H9 (cell line): Measurements from ENCODE around the gene B4GALNT1. TPM values are rescaled to one million over a fixed set of nuclear protein-coding genes. Genes with fewer than 3 reads are reported as not detected.
"Not testable (repeated sequence)": the region's sequence is repeated elsewhere in the genome, so short reads cannot be mapped to it uniquely, and the experiment has no call there.

Experiments
- DNase-seq: peaks from one replicate; pipeline ENCODE4 v3.0.0-alpha.2; 2017
- H2AFZ ChIP-seq: one replicate; pipeline ENCODE4 v1.6.1; 2013; ENCODE audit warnings: mild to moderate bottlenecking, low read length, control low read depth, moderate library complexity
- H2AK5ac ChIP-seq: 2 replicates; pipeline ENCODE4 v1.6.1; 2013; ENCODE audit warnings: low read length, control low read depth, mixed read lengths; ENCODE audit not compliant: insufficient read length
- H2BK120ac ChIP-seq: one replicate; pipeline ENCODE4 v1.6.1; 2013; ENCODE audit warnings: low read depth, mild to moderate bottlenecking, low read length, control low read depth, inconsistent platforms; ENCODE audit not compliant: poor library complexity, severe bottlenecking
- H2BK12ac ChIP-seq: 2 replicates; pipeline ENCODE4 v1.6.1; 2013; ENCODE audit warnings: low read length, control low read depth, mixed read lengths, low read depth; ENCODE audit not compliant: insufficient read length
- H2BK15ac ChIP-seq: 2 replicates; pipeline ENCODE4 v1.6.1; 2013; ENCODE audit warnings: low read depth, low read length, control low read depth
- H2BK20ac ChIP-seq: one replicate; pipeline ENCODE4 v1.6.1; 2013; ENCODE audit warnings: low read depth, mild to moderate bottlenecking, low read length, control low read depth, inconsistent platforms; ENCODE audit not compliant: poor library complexity, severe bottlenecking
- H2BK5ac ChIP-seq: 2 replicates; pipeline ENCODE4 v1.6.1; 2013; ENCODE audit warnings: low read length, control low read depth, mixed read lengths; ENCODE audit not compliant: insufficient read length
- H3K14ac ChIP-seq: 2 replicates; pipeline ENCODE4 v1.6.1; 2013; ENCODE audit warnings: low read length, control low read depth; ENCODE audit not compliant: insufficient read depth
- H3K18ac ChIP-seq: 2 replicates; pipeline ENCODE4 v1.6.1; 2013; ENCODE audit warnings: low read depth, mild to moderate bottlenecking, mixed read lengths, low read length, control low read depth; ENCODE audit not compliant: insufficient read length
- H3K23ac ChIP-seq: 2 replicates; pipeline ENCODE4 v1.6.1; 2013; ENCODE audit warnings: low read length, control low read depth, mixed read lengths, low read depth; ENCODE audit not compliant: insufficient read length
- H3K23me2 ChIP-seq: 2 replicates; pipeline ENCODE4 v1.6.1; 2013; ENCODE audit warnings: low read depth, mild to moderate bottlenecking, mixed read lengths, low read length, control low read depth; ENCODE audit not compliant: insufficient read length, poor library complexity, severe bottlenecking
- H3K27ac ChIP-seq: 2 replicates; pipeline ENCODE4 v1.5.1; 2013; ENCODE audit warnings: low read length, control low read depth, mixed read lengths, low read depth; ENCODE audit not compliant: insufficient read length
- H3K27me3 ChIP-seq: 2 replicates; pipeline ENCODE4 v1.6.1; 2013; ENCODE audit warnings: low read length, control low read depth, inconsistent platforms; ENCODE audit not compliant: insufficient read depth
- H3K4ac ChIP-seq: 2 replicates; pipeline ENCODE4 v1.6.1; 2013; ENCODE audit warnings: low read depth, mild to moderate bottlenecking, control low read depth, inconsistent platforms, low read length, moderate library complexity
- H3K4me1 ChIP-seq: 2 replicates; pipeline ENCODE4 v1.6.1; 2013; ENCODE audit warnings: low read length, control low read depth, inconsistent platforms; ENCODE audit not compliant: insufficient read depth
- H3K4me2 ChIP-seq: 2 replicates; pipeline ENCODE4 v1.6.1; 2013; ENCODE audit warnings: low read length, control low read depth, mixed read lengths; ENCODE audit not compliant: insufficient read length, insufficient read depth
- H3K56ac ChIP-seq: 2 replicates; pipeline ENCODE4 v1.6.1; 2013; ENCODE audit warnings: low read depth, mild to moderate bottlenecking, mixed read lengths, low read length, control low read depth; ENCODE audit not compliant: insufficient read length
- H3K79me1 ChIP-seq: 2 replicates; pipeline ENCODE4 v1.6.1; 2013; ENCODE audit warnings: low read depth, mild to moderate bottlenecking, moderate library complexity, low read length, control low read depth, inconsistent platforms; ENCODE audit not compliant: insufficient read depth, poor library complexity, severe bottlenecking
- H3K79me2 ChIP-seq: 2 replicates; pipeline ENCODE4 v1.6.1; 2013; ENCODE audit warnings: low read length, control low read depth, inconsistent platforms; ENCODE audit not compliant: insufficient read depth
- H3K9ac ChIP-seq: 2 replicates; pipeline ENCODE4 v1.6.1; 2013; ENCODE audit warnings: low read length, control low read depth, mixed read lengths; ENCODE audit not compliant: insufficient read length; ENCODE audit errors: extremely low read depth
- H3K9me3 ChIP-seq: one replicate; pipeline ENCODE4 v1.6.1; 2013; ENCODE audit warnings: low read depth, low read length, inconsistent platforms; ENCODE audit not compliant: control insufficient read depth
- H3T11ph ChIP-seq: one replicate; pipeline ENCODE4 v1.6.1; 2013; ENCODE audit warnings: mild to moderate bottlenecking, low read length, control low read depth, inconsistent platforms
- H4K20me1 ChIP-seq: one replicate; pipeline ENCODE4 v1.6.1; 2013; ENCODE audit not compliant: control insufficient read depth, insufficient read length, insufficient read depth
- H4K5ac ChIP-seq: 2 replicates; pipeline ENCODE4 v1.6.1; 2013; ENCODE audit warnings: low read depth, mild to moderate bottlenecking, mixed read lengths, low read length, control low read depth; ENCODE audit not compliant: insufficient read length
- H4K8ac ChIP-seq: replicated peaks from 2 replicates; pipeline ENCODE4 v1.6.1; 2013; ENCODE audit warnings: low read length, control low read depth, mixed read lengths, low read depth; ENCODE audit not compliant: insufficient read length
- H4K91ac ChIP-seq: 2 replicates; pipeline ENCODE4 v1.6.1; 2013; ENCODE audit warnings: low read depth, mild to moderate bottlenecking, moderate library complexity, mixed read lengths, low read length, control low read depth; ENCODE audit not compliant: insufficient read length
- H3K27ac Mint-ChIP-seq, 3 experiments: 2 replicates in 2 of 3; 3 replicates in 1 of 3; pipeline ENCODE4 v1.8.0; 2020 to 2021; ENCODE audit warnings: mixed read lengths in 3 of 3, mild to moderate bottlenecking in 1 of 3, moderate library complexity in 1 of 3
- H3K27me3 Mint-ChIP-seq: 2 replicates; pipeline ENCODE4 v1.8.0; 2021; ENCODE audit warnings: low read depth, mild to moderate bottlenecking, moderate library complexity, mixed read lengths
- H3K36me3 Mint-ChIP-seq, 3 experiments: 2 replicates in 2 of 3; 3 replicates in 1 of 3; pipeline ENCODE4 v1.8.0; 2020 to 2021; ENCODE audit warnings: low read depth in 3 of 3, mixed read lengths in 3 of 3; ENCODE audit not compliant: insufficient read depth in 1 of 3
- H3K4me1 Mint-ChIP-seq, 2 experiments: 2 replicates each; pipeline ENCODE4 v1.8.0; 2020; ENCODE audit warnings: mixed read lengths in 2 of 2
- H3K4me3 Mint-ChIP-seq, 2 experiments: 2 replicates in 1 of 2; 3 replicates in 1 of 2; pipeline ENCODE4 v1.8.0; 2020 to 2021; ENCODE audit warnings: mild to moderate bottlenecking in 2 of 2, mixed read lengths in 2 of 2, moderate library complexity in 1 of 2
- H3K9me3 Mint-ChIP-seq, 2 experiments: 2 replicates in 1 of 2; 3 replicates in 1 of 2; pipeline ENCODE4 v1.8.0; 2020; ENCODE audit warnings: mild to moderate bottlenecking in 2 of 2, mixed read lengths in 2 of 2, moderate library complexity in 1 of 2
- WGBS: extraction: QIAGEN DNeasy Blood & Tissue Kit; methylation state at CpG from one replicate; pipeline ENCODE4 v1.1.7; 2013; ENCODE audit warnings: missing lambda C conversion rate, low lambda C conversion rate, mixed read lengths; ENCODE audit not compliant: insufficient read length; ENCODE audit errors: extremely low coverage; 5-methylcytosine and 5-hydroxymethylcytosine counted together
- total RNA-seq: library from RNA; stranded (reverse); gene quantifications from 2 replicates; pipeline ENCODE4 v1.2.1, GENCODE V29; 2021
- TF ChIP-seq, protein P1 (sequence below): fragments of 200-600 bp; sonication (generic); conservative IDR thresholded peaks from 3 replicates; pipeline ENCODE4 v1.8.0; 2021; ENCODE audit warnings: antibody characterized with exemption, mild to moderate bottlenecking

The B4GALNT1 gene
- total RNA-seq, 1 experiment from 2014 or later, result 2.3 TPM

DNA sequence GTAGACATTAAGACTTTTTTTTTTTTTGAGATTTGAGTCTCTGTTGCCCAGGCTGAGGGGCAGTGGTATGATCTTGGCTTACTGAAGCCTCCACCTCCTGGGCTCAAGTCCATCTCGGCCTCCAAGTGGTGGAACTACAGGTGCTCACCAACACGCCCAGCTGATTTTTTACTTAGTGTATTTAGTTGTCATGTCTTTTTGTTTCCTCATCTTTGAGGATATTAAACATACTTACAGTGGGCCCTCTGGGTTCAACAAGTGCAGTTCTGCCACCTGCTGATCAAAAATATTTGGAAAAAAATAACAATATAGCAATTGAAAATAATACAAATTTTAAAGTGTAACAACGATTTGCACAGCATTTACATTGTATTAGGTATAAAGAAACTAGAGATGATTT is 4.4 kb upstream of the B4GALNT1 start:
- Histone ChIP-seq H2BK5ac (no peak overlapping the region), H4K8ac (no peak overlapping the region), H2AK5ac (no peak overlapping the region), H3K4ac (no peak overlapping the region), H3K4me2 (no peak overlapping the region), H4K91ac (no peak overlapping the region), H2BK15ac (no peak overlapping the region), H3T11ph (no peak overlapping the region), H3K23ac (no peak overlapping the region), H3K14ac (no peak overlapping the region), H2BK12ac (no peak overlapping the region), H3K56ac (no peak overlapping the region), H4K5ac (no peak overlapping the region), H3K79me2 (no peaks in the 10 kb centered on the region), H3K18ac (no peak overlapping the region), H3K79me1 (no peaks in the 10 kb centered on the region), H3K27me3 (peaks cover 2% of the 10 kb centered on the region; the same call in 1 of the 2 replicates), H3K23me2 (peaks cover 6% of the 10 kb centered on the region), H2BK120ac (no peak overlapping the region), H3K27ac (no peak overlapping the region), H3K4me1 (peaks cover 4% of the 10 kb centered on the region; the same call in 1 of the 2 replicates), H2BK20ac (no peak overlapping the region), H4K20me1 (no peaks in the 10 kb centered on the region), H3K9me3 (no peaks in the 10 kb centered on the region), H3K9ac (no peak overlapping the region), H2AFZ (no peak overlapping the region)
- peaks cover 21 to 22% of the 10 kb centered on the region in 2 experiments for H3K4me1 Mint-ChIP-seq
- H3K36me3 Mint-ChIP-seq, result no peaks in the 10 kb centered on the region; a peak in 1 of 7 replicates
- peaks cover 33% of the 10 kb centered on the region for H3K27me3 Mint-ChIP-seq
- no peak overlapping the region for H3K27ac Mint-ChIP-seq
- DNase-seq, result no peak
- H3K4me3 Mint-ChIP-seq, result no peak overlapping the region
- H3K9me3 Mint-ChIP-seq, result peaks cover 7 to 8% of the 10 kb centered on the region in 2 experiments; a peak in 4 of 5 replicates
- WGBS, result no CpG with 5 or more reads among the region's 3 CpGs
- TF ChIP-seq, protein P1, sequence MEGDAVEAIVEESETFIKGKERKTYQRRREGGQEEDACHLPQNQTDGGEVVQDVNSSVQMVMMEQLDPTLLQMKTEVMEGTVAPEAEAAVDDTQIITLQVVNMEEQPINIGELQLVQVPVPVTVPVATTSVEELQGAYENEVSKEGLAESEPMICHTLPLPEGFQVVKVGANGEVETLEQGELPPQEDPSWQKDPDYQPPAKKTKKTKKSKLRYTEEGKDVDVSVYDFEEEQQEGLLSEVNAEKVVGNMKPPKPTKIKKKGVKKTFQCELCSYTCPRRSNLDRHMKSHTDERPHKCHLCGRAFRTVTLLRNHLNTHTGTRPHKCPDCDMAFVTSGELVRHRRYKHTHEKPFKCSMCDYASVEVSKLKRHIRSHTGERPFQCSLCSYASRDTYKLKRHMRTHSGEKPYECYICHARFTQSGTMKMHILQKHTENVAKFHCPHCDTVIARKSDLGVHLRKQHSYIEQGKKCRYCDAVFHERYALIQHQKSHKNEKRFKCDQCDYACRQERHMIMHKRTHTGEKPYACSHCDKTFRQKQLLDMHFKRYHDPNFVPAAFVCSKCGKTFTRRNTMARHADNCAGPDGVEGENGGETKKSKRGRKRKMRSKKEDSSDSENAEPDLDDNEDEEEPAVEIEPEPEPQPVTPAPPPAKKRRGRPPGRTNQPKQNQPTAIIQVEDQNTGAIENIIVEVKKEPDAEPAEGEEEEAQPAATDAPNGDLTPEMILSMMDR, result no peak; the same call in 2 of the 3 replicates

DNA sequence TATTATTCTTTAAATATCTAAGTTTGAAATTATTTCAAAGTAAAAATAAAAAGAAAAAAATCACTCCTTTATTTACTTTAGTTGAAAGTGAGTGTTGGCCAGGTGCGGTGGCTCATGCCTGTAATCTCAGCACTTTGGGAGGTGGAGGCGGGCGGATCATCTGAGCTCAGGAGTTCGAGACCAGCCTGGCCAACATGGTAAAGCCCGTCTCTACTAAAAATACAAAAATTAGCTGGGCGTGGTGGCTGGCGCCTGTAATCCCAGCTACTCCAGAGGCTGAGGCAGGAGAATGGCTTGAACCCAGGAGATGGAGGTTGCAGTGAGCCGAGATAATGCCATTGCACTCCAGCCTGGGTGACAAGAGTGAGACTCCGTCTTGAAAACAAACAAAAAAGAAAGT is 3.7 kb upstream of the B4GALNT1 start:
- no CpG with 5 or more reads among the region's 9 CpGs for WGBS
- not testable (repeated sequence) for H3K36me3 Mint-ChIP-seq, H3K14ac ChIP-seq, H3K9me3 Mint-ChIP-seq, H2BK5ac ChIP-seq, H4K5ac ChIP-seq, H4K8ac ChIP-seq, H3K4me3 Mint-ChIP-seq, H2BK20ac ChIP-seq, H3K4me2 ChIP-seq, H3K9me3 ChIP-seq, H3K27ac Mint-ChIP-seq, H4K20me1 ChIP-seq, H3K9ac ChIP-seq, H3K23ac ChIP-seq, H2AFZ ChIP-seq, H3K4me1 ChIP-seq, H2AK5ac ChIP-seq, H3K18ac ChIP-seq, H2BK120ac ChIP-seq, H3K27ac ChIP-seq, H3K79me1 ChIP-seq, H4K91ac ChIP-seq, H3K4ac ChIP-seq, H3K79me2 ChIP-seq, H2BK12ac ChIP-seq, H2BK15ac ChIP-seq, DNase-seq, H3K27me3 ChIP-seq, H3T11ph ChIP-seq, H3K56ac ChIP-seq
- peaks cover 12% of the 10 kb centered on the region for H3K23me2 ChIP-seq
- Mint-ChIP-seq H3K27me3 (peaks cover 39% of the 10 kb centered on the region), H3K4me1 (peaks cover 16 to 18% of the 10 kb centered on the region in 2 experiments)
